ENCODE data around the gene DIP2C. TPM values are rescaled to one million over a fixed set of nuclear protein-coding genes. Genes with fewer than 3 reads are reported as not detected.

DIP2C gene
- total and polyA plus RNA-seq, 2 experiments from 2014 or later: 9.1 to 15.8 TPM

- Histone ChIP-seq H3K4me1 (ENCODE audit: low read depth) (no peaks in the 10 kb centered on the region), H3K9me3 (ENCODE audit: low read depth) (no peaks in the 10 kb centered on the region), H3K4me3 (no peak overlapping the region), H3K36me3 (no peaks in the 10 kb centered on the region), H3K27ac (no peak overlapping the region), H3K27me3 (no peaks in the 10 kb centered on the region)
- no peak for TF ChIP-seq CTCF (IDR thresholded peaks at IDR 0.05; ENCODE audit: low read depth, low read length)
- no peak for DNase-seq (ENCODE audit: low read depth in 1 of 2, low spot score in 1 of 2)
Observed at GRCh38 chr10:536371-536925, 153.0 kb downstream of the DIP2C start.

- DNase-seq (ENCODE audit: low read depth in 1 of 2, low spot score in 1 of 2): no peak
- H3K27ac ChIP-seq: no peak overlapping the region
- no peaks in the 10 kb centered on the region for H3K4me1 ChIP-seq (ENCODE audit: low read depth)
- no peaks in the 10 kb centered on the region for H3K27me3 ChIP-seq
- no peaks in the 10 kb centered on the region for H3K36me3 ChIP-seq
- TF ChIP-seq CTCF (IDR thresholded peaks at IDR 0.05; ENCODE audit: low read depth, low read length): no peak
- H3K9me3 ChIP-seq (ENCODE audit: low read depth): no peaks in the 10 kb centered on the region
- H3K4me3 ChIP-seq: no peak overlapping the region
Observed at GRCh38 chr10:535952-536351, 153.5 kb downstream of the DIP2C start.

DNA sequence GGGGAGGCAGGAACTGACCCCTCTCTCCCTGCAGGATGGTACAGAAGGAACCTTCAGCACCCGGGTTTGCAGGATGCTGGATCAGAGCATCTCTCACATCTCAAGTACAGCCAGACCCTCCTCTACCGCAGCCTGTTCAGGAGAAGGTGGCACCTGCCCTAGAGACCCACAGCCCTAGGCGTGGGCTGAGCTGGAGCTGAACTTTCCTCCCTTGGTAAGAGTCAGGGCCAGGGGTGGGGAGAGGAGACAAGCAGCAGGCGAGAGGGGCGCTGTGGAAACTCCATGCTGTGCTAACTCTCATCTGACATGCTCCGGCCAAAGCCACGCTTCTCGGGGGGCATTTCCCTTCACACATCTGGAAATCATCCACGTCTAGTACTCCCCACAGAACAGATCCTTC lies 154.4 kb downstream of the DIP2C start:
- no peaks in the 10 kb centered on the region for H3K9me3 ChIP-seq (ENCODE audit: low read depth)
- no peak for DNase-seq (ENCODE audit: low read depth in 1 of 2, low spot score in 1 of 2)

GRCh38 chr10:534047-534566 lies 155.4 kb downstream of the DIP2C start:
- H3K36me3 ChIP-seq: no peaks in the 10 kb centered on the region
- no peaks in the 10 kb centered on the region for H3K4me1 ChIP-seq (ENCODE audit: low read depth)
- H3K4me3 ChIP-seq: no peak overlapping the region
- TF ChIP-seq CTCF (IDR thresholded peaks at IDR 0.05; ENCODE audit: low read depth, low read length): no peak
- H3K9me3 ChIP-seq (ENCODE audit: low read depth): no peaks in the 10 kb centered on the region
- H3K27ac ChIP-seq: no peak overlapping the region
- DNase-seq (ENCODE audit: low read depth in 1 of 2, low spot score in 1 of 2): no peak
- no peaks in the 10 kb centered on the region for H3K27me3 ChIP-seq

More for the DNA sequence above, 154.4 kb downstream of the DIP2C start:
- TF ChIP-seq CTCF (IDR thresholded peaks at IDR 0.05; ENCODE audit: low read depth, low read length): no peak
- no peak overlapping the region for H3K4me3 ChIP-seq
- H3K27ac ChIP-seq: no peak overlapping the region
- no peaks in the 10 kb centered on the region for H3K4me1 ChIP-seq (ENCODE audit: low read depth)
- H3K36me3 ChIP-seq: no peaks in the 10 kb centered on the region
- no peaks in the 10 kb centered on the region for H3K27me3 ChIP-seq

DNA sequence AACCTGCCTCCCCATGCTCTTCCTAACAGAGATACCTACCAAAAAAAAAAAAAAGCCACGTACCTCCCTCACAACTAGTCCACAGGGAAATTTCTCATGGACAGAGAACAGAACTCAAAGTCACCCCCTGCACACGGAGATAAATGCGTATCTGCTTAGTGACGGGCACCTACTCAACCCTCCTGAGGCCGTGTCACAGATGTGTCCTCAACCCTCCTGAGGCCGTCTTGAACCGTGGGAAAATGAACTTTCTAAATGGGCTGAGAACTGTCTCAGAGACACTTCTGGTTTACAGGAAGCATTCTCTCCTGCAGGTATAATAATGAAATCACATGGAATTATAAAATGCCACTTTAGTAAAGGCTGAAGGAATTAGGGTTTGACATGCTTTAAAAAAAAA lies 155.9 kb downstream of the DIP2C start:
- H3K4me3 ChIP-seq: no peak overlapping the region
- H3K27me3 ChIP-seq: no peaks in the 10 kb centered on the region
- no peaks in the 10 kb centered on the region for H3K9me3 ChIP-seq (ENCODE audit: low read depth)
- no peaks in the 10 kb centered on the region for H3K4me1 ChIP-seq (ENCODE audit: low read depth)
- DNase-seq (ENCODE audit: low read depth in 1 of 2, low spot score in 1 of 2): no peak
- H3K27ac ChIP-seq: no peak overlapping the region
- no peak for TF ChIP-seq CTCF (IDR thresholded peaks at IDR 0.05; ENCODE audit: low read depth, low read length)
- no peaks in the 10 kb centered on the region for H3K36me3 ChIP-seq
